Fibroblast of skin of right quadriceps (primary cell): ENCODE measurements around the gene GLI2.

Experiments used
- DNase-seq: peaks from one replicate; pipeline ENCODE4 v3.0.0-alpha.2; 2013

Gene GLI2

DNA sequence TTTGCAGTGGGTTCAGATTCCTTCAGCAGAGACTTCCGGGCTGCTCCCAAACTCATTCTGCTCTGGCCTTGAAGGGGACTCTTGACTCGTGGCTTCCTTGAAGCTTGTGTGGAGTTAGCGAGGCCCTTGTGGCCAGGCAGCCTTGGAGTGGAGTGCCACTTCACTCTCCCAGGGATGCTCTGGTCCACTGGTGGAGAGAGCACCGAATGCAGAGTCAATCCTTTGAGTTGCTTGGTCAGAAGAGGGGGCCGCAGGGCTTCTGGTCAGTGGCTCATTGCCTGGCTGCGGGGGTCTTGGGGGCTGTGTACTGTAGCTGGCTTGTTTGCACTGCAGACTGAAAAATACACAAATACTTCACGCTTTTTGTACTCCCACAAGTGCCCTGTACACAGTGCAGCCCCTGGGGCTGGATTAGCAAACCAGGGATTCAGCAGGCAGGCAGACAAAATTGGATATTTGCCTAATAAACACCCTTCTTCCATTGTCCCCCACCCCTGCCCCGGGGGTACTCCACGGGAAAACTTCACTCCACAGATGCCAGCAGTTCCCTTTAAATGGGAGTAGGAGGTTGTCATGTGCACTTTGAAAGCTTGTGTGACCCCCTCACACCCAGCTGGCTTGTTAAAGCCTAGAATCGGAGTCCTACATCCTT, 3.2 kb downstream of the GLI2 start:
- DNase-seq = no peak

DNA sequence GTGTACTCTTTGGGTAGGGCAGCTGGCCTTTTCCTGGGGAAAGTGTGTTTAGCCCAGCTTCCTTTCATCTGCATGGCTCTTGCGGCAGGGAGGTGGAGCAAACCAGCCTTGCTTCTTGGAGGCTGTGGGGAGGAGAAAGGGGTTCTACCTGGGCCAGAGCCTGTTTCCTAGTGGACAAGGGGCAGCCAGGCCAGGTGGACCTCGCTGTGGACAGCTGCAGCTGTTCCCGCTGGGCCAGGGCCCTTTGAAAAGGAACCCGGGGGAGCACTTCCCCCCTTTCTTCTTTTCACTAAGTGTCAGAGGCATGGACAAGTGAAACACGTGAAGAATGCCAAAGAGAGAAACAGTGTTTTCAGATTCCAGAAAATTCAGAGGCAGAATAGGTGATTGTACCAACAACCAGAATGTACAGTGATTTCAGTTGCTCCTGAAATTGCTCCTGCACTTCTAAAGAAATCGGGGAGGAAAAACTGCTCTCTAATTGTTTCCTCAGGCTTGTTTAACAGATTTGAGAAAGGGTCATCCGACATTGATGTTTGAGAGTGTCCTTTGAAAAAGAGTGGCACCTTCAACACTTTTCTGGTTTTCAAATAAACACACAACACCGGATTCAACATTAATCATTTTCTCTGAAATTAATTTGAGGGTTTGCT, 3.9 kb downstream of the GLI2 start:
- no peak for DNase-seq

DNA sequence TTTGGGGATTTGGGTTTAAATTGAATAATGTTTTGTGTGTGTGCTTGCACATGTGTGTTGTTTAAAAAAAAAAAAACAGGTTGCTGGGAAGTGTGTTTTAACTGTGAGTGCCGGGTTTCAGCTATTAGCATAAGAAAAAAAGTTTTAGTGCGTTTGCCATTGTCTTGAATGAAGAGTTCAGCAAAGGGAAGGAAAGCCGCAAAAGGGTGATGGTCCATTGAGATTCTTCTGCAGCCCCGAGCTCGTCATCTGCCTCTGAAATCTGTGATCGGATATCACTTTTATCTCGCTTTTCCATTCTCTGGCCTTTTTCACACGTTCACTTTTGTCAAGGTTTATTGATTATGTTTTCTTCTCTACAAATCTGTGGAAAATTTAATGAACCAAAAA, 4.7 kb downstream of the GLI2 start:
- DNase-seq = no peak

DNA sequence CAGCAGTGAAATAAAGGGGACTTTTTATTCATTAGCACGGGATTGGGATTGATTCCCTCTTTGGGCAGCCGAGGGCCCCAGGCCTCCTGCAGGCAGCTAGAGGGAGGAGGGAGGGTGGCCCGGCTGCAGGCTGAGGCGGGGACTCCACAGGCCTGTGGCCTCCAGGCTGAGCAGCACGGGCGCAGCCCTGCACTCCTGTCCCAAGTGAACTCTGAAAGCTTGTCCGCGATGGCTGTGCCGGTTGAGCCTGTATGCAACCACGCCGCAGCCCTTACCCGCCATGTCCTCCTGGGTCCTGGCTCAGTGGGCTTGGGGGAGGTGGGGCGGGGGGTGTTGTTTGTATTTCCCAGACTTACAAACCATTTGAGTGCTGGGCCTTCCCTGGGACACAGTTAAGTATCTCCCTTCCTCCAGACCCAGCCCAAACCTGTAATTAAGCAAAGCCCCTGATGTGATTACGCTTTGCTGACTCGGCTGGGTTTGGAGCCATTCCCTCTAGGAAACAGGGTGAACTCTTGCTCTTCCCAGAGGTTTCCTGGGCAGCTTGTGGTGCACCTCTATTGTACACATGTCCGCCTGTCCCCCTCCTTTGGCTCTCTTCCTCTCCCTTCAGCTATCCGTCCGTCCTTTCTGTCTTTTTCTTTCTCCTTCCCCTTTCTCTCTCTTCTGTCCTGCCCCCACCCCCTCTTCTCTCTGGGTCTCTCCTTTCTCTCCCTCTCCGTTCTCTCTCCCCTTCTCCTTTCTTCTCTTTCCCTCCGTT, 5.3 kb downstream of the GLI2 start:
- no peak for DNase-seq

DNA sequence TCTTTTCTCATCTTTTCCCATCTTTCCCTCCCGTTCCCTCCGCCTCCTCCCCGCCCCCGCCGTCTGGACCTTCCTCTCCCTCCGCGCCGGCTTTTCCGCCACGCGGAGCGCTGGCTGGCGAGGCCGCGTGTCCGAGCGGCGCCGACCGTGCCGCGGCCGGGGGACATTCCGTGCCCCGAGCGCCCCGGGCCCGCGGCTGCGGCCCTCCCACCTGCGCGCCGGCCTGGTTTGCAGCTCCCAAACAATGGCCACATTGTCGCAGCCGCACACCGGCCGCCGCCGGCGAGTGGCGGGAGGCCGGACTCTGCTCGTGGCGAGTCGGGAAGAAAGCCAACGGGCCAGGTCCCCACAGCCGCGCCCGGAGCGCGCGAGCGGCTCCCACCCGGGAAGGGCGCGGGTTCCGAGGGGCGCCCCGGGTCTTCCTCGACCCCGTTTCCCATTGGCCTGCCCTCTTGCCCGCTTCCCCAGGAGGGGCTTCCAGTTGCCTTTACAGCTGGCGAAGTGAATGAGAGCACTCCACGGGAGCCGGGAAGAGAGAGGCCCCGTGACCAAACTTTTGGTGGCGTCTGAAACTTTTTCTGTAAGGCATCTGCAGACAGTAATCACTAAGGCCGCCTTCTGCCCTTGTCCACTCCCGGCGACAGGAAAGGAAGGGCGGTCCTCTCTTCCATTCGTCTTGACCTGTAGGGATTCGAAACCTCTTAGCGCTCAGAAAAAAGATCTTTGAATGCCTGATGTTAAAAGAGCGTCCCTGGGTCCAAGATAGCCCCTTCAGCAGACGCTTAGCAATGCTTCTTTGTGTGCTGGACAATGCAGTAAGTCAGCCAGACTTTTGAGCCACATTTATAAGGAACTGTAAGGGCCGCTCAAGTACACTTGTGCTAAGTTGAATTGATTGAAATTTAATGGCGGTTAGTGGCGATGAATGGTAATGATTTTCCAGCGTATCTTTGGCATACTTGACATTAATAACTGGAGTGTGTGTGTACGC, 6.2 kb downstream of the GLI2 start:
- no peak for DNase-seq

DNA sequence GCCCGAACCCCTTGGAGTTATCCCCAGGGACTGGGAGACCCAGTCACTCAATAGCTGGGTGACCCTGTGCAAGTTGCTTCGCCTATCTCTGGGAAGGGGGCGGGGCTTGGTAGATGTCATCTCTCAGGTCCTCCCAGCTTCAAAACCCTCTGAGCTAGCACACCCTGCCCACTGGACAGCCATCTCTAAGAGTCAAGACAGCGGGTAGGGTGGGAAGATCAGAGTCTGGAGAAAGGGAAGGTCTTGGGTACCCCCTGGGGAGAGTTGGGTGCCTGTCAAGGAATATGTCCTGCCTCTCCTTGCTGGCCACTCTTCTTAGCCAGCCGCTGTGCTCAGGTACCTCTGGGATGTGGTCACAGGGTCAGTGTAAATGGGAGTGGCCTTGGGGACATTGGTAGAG, 8.0 kb downstream of the GLI2 start:
- no peak for DNase-seq

DNA sequence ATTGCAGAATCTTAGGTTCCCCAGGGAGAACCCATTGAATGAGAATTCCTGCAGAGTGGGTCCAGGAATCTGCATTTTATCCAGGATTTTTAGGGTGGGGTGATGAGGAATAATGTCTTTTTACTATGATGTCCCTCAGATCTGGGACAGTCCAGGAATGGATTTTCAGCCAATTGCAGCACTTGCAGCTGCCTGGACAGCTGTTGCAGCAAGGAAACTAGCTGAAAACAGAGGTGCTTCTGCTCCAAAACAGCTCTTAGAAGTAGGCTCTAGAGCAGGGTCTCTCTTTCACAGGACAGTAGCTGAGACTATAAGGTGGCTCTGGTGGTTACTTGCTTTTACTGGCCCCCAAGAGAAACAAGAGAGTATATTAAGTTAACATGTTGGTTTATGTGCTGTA, 9.1 kb downstream of the GLI2 start:
- DNase-seq = no peak

DNA sequence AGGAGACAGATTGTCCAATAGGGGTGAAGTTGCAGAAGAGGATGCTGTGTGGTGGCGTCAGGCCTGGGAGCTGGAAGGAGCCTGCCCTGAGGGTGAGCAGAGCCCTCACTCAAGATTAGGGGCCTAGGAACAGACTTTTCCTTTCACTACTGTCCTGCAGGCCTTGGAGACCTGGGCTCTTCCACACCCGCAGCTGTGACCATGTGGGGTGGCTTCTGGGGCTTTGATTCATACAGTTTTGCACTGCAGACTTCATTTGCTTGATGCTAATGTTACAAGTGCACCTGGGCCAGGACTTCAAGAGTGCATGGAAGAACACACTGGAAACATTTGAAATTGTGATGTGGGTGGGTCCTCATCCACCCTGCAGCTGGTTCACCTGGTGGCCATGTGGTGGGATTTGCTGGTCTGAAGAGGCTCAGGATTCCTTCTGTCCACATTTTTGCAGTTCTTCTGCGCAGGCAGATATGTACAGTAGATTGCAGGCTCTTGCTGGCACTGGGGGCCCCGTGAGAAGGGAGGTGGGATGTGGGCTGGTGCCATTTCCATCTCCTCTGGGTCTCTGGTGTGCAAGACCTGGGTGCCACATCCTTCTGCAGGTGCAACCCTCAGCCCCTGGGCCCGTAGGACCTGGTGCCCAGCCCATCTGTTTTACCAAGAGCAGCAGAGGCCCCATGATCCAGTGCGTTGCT, 9.9 kb downstream of the GLI2 start:
- no peak for DNase-seq

DNA sequence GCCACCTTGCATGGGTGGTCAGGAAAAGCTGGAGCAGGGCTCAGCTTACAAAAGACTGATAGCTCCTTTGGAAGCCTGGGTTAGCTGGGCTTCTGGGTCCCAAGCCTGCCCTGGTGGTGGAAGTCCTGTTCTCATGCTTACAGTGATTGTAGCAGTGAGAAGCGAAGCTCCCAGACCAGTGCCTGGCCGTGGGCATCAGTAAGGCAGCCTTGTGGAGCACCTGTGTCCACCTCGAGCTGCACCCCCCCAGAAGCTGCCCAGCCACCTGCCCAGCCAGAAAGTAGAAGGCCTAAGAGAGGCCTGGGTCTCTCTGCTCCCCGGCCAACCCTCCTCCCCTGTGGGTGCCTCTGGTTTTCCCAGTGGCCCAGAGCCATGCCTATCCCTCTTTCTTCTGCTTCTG, 10.5 kb downstream of the GLI2 start:
- DNase-seq = no peak

DNA sequence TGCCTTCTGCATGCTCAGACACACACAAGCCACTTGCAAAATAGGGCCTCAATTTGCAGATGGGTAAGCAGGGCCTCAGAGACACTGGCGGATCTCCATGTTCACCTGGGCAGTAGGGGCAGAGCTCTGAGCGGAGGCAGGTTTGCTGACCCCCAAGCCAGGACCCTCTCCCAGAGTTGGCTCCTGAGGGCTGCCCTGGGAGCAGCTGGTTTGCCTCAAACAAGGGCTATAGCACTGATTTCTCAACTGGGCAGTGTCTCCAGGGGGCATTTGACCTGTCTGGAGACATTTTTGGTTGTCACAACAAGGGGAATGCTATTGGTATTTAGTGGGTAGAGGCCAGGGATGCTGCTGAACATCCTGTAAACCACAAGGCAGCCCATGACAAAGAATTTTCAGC, 11.6 kb downstream of the GLI2 start:
- no peak for DNase-seq

DNA sequence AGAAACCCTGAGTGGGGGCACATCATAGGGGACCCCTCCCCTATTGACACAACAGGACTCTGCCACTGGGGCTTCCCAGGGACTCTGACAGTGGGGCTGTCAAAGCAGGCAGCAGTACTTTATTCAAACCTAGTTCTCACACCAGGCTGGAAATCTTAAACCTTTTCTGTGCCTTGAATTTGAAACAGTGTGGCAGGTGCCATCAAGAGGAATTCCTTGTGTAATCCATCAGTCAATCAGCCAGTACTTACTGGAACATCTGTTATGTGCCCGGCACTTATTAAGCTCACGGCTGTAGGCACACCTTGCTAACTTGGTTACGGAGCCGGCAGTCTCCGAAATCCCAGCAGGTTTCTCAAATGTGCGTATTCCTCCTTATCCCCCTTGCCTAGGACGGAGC, 12.0 kb downstream of the GLI2 start:
- no peak for DNase-seq

DNA sequence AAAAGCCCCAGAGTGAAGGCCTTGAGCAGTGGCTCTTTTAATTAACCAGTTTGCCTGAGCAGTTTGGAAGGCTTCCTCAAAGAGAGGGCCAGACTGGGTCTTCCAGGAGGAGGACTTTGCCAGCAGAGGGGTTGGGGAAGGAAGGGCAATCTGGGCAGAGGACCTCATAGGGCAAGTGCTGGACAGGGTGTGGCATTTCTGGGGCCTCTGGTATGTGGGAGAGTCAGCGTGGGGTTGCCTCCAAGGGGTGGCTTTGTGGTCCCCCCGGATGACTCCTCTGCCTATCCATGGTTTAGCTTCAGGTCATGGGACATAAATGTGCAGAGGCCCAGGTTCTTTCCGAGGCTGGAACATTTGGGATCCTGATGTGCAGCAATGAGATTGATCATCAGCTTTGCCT, 12.6 kb downstream of the GLI2 start:
- no peak for DNase-seq

DNA sequence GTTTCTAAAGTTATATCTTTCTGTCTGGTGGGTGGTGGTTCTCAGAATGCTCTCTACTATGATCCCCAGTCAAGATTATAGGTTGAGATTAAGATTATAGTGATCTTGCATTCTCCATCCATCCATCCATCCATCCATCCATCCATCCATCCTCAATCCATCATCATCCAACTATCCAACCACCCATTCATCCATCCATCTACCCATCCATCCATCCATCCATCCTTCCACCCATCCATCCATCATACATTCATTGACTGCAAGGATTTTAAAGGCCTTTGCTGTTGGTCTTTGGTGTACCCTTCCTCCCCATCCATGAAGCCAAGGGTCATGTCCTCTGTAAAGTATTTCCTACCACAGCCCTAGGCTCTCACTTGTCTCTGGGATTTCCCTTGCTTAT, 13.1 kb downstream of the GLI2 start:
- no peak for DNase-seq

DNA sequence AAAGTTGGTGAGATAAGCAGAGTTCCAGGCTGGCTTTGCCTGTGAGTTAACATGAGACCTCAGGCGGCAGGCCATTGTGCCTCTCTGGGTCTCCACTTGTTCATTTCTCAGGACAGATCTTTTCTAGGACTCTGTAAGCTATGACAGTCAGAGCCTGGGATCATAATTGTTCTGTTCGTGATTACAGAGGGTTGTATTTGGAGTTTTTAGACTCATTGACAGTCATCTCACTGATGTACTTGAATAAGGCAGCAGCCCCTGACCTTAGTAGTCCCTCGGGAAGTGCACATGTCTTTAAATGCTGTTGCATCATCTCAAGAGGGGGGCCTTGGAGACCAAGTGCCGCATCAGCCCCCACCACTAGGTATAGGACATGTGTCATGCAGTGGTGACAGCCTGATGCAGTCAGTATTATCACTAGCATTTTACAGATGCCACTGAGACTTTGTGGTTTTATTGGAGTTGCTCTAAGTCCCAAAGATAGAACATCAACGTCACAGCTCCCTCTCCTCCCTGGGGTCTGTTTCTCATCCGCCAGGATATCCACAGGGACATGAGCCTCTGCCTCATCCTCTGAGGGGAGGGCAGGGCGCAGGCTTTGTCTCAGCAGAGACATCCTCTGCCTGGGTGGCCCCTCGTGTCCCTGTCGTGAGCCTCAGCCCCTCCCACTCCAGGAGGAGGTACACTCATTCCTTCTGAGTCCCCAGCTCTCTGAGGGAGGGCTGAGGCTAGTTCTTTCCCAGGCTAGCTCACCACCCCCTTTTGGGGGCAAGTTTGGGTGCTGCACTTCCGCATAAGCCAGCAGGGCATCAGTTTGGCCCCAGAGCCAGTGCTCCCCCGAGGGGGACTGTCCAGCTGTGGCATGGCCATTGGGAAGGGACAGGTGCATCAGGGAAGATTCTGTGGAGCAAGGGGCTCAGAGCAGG, 14.1 kb downstream of the GLI2 start:
- peak; percentile 96 for DNase-seq

DNA sequence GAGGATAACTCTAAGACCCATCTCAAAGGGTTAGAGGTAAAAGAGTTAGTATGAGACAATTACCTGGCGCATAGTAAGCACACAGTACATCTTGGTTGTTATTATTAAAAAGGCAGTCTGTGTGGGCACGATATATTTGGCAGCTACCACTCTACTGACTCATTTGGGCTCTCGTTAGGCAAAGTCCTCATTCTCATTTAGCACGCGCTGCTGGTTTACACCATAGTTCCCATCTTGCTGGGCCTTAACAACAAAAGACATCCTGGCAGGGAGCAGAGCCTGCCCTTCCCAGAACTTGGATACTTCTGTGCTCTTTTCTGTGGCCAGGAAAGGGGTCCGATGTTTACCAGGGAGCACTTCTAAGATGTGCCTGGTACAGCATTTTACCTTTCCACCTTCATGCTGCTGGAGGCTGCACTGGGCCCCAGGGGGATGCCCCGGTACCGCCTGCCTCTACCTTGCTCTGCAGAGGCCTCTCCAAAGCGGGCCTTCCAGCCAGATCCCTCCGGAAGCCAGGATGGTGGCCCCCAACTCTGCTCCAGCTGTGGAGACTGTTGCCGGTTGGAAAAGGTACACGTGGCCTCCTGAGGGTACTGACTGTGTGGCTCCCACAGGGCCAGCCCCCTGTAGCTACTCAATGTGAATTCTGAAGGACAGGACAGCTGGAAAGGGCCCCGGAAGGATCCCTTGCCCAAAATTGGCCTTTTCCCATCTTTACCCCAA, 15.0 kb downstream of the GLI2 start:
- no peak for DNase-seq

DNA sequence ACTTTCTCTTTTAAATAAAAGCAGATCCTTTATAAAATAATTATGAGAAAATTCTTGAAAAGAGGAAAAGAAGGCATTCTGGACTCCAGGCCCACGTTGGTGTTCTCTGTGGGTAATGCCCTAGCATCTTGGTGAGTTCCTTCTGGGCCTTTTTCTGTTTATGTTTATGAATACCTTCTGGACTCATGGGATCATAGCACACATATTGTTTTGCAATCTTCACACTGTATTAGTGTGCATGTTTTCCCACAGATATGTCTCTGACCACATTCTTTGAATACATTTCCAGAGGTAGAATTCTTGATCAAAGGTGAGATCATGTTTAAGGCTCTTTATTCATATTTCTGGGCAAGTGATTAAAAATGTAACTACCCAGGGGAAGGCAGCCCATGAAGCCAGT, 15.9 kb downstream of the GLI2 start:
- DNase-seq = no peak

DNA sequence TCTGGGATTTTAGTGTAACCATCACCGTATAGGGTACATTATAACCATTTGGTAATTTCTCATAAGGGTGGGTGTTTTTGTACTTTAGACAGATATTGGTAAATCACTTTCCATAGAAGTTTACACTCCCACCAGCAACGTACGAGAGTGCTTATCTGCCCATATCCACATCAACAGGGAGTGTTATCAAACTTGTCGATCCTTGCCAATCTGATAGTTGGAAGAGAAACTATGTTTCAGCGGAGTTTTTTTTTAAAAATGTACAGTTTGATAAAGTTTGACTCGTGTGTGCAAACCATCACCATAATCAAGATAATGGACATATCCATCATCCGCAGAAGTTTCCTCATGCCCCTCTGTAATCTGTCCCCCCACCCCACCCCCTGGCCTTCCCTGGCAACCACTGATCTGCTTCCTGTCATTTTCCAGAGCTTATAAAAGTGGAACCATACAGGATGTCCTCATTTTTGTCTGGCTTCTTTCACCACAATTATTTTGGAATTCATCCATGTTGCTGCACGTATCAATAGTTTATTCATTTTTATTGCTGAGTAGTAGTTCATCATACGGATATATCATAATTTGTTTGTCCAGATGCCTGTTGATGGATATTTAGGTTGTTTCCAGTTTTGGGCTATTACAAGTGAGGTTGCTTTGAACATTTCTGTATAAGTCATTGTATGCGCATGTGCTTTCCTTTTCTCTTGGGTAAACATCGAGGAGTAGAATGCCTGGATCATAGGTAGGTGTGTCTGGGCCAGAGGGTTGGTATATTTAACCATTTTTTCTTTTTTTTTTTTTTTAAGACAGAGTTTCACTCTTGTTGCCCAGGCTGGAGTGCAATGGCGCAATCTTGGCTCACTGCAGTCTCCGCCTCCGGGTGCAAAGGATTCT, 18.6 kb downstream of the GLI2 start:
- peak; percentile 58 for DNase-seq

DNA sequence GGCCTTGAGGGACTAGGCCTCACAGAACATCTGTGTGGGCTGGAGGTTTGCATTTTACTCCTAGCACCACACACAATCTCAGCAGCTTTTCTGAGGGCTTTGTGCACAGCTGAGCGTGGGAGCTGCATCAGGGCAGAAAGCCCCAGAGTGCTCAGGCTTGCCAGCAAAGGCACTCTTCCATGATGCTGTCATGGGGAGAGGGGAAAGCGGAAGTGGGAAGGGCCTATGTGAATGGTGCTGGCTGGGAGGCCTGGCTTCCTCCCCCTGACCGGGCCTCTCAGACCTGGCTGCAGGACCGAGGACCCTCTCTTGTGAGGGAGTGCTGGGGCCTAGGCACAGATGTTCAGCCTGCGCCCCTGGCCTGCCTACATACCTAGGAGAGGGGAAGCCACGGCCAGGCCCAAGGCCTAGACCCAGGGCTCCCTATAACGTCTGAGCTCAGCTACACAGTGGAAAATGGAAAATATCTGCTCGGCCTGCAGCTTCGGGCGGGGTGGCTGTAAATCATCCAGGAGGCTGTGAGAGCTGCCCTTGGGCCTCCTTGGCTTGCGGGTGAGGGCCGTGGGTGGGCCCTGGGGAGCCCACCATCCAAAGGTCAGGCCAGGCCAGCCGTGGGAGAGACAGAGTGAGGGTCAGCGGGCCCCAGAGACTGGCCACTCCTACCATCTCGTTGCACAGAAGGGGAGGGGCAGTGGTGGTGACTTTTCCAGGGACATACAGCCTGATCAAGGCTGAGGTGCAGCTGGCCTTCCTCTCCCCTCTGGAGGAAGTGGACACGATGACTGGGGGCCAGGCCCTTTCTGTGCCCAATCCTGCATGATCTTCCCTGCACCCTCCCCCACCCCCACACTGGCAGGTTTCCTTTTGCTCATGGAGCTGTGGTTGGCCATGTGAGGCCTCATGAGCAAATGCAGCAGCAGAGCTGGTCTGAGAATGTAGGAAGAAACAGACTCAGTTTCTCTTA, 22.8 kb downstream of the GLI2 start:
- peak; percentile 76 for DNase-seq
